ENCODE results near the gene ARHGEF6. TPM values are rescaled to one million over a fixed set of nuclear protein-coding genes. Genes with fewer than 3 reads are reported as not detected.

ARHGEF6 gene
- total RNA-seq, 1 donor from 2014 or later: 8.7 TPM

- no peak for TF ChIP-seq CTCF (IDR thresholded peaks at IDR 0.05)
- H3K4me3 Mint-ChIP-seq (ENCODE audit: unreplicated experiment): no peak overlapping the region
- H3K4me1 Mint-ChIP-seq (ENCODE audit: unreplicated experiment): no peaks in the 10 kb centered on the region
- peaks cover 9% of the 10 kb centered on the region for H3K9me3 Mint-ChIP-seq (ENCODE audit: unreplicated experiment)
- H3K27ac Mint-ChIP-seq (ENCODE audit: unreplicated experiment): no peak overlapping the region
- H3K36me3 Mint-ChIP-seq (ENCODE audit: unreplicated experiment): peaks cover 1% of the 10 kb centered on the region
- no peak for DNase-seq (ENCODE audit: extremely low spot score, unreplicated experiment)
- H3K27me3 Mint-ChIP-seq (ENCODE audit: unreplicated experiment): no peaks in the 10 kb centered on the region
These were observed 42.5 kb downstream of the ARHGEF6 start for GRCh38 chrX:136738049-136738729.

DNA sequence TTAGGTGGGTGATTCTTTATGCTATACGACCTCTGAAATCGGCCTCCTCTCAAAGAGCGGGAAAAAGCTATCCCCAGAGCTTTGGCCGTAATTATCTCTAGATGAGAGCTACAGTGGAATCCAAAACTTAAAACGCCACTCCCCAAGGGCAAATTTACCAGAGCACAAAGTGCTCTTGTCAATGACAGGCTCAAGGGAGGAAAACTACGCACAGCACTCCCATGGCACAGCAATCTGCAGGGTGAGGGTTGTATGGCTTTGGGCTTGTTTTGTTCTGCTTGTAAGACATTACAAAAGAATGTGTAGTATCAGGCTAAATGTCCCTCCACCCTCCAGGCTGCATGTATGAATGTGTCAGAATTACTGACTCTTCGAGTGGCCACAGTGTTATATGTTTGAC, 44.0 kb downstream of the ARHGEF6 start:
- Mint-ChIP-seq H3K4me1 (ENCODE audit: unreplicated experiment) (no peaks in the 10 kb centered on the region), H3K27ac (ENCODE audit: unreplicated experiment) (no peak overlapping the region), H3K27me3 (ENCODE audit: unreplicated experiment) (no peaks in the 10 kb centered on the region), H3K4me3 (ENCODE audit: unreplicated experiment) (no peak overlapping the region), H3K9me3 (ENCODE audit: unreplicated experiment) (peaks cover 9% of the 10 kb centered on the region), H3K36me3 (ENCODE audit: unreplicated experiment) (no peaks in the 10 kb centered on the region)
- no peak for DNase-seq (ENCODE audit: extremely low spot score, unreplicated experiment)
- no peak for TF ChIP-seq CTCF (IDR thresholded peaks at IDR 0.05)

GRCh38 chrX:136735601-136736000, 45.1 kb downstream of the ARHGEF6 start:
- peaks cover 9% of the 10 kb centered on the region for H3K9me3 Mint-ChIP-seq (ENCODE audit: unreplicated experiment)
- DNase-seq (ENCODE audit: extremely low spot score, unreplicated experiment): no peak
- no peaks in the 10 kb centered on the region for H3K27me3 Mint-ChIP-seq (ENCODE audit: unreplicated experiment)
- TF ChIP-seq CTCF (IDR thresholded peaks at IDR 0.05): no peak
- no peak overlapping the region for H3K27ac Mint-ChIP-seq (ENCODE audit: unreplicated experiment)
- no peaks in the 10 kb centered on the region for H3K4me1 Mint-ChIP-seq (ENCODE audit: unreplicated experiment)
- H3K36me3 Mint-ChIP-seq (ENCODE audit: unreplicated experiment): peaks cover 3% of the 10 kb centered on the region
- H3K4me3 Mint-ChIP-seq (ENCODE audit: unreplicated experiment): no peak overlapping the region

DNA sequence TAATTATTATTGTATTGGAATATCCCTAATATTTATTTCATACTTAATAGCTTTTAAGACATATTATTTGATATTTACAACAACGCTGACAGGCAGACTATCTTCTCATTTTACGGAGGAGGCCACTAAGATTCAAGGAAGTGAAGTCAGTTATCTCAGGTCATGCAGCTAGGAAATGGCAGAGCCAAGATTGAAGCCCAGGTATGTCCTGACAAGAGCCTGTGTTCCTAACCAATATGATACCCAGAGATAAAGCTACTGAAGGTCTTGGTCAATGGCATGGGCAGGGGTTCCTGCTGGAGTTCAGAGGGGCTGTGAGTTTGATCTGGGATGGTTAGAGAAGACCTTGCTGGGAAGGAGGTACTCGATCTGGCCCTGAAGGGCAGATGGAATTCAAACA, 47.1 kb downstream of the ARHGEF6 start:
- no peak overlapping the region for H3K4me3 Mint-ChIP-seq (ENCODE audit: unreplicated experiment)
- H3K36me3 Mint-ChIP-seq (ENCODE audit: unreplicated experiment): peaks cover 3% of the 10 kb centered on the region
- H3K9me3 Mint-ChIP-seq (ENCODE audit: unreplicated experiment): peaks cover 4% of the 10 kb centered on the region
- no peak for DNase-seq (ENCODE audit: extremely low spot score, unreplicated experiment)
- H3K4me1 Mint-ChIP-seq (ENCODE audit: unreplicated experiment): no peaks in the 10 kb centered on the region
- H3K27ac Mint-ChIP-seq (ENCODE audit: unreplicated experiment): no peak overlapping the region
- TF ChIP-seq CTCF (IDR thresholded peaks at IDR 0.05): no peak
- H3K27me3 Mint-ChIP-seq (ENCODE audit: unreplicated experiment): no peaks in the 10 kb centered on the region

DNA sequence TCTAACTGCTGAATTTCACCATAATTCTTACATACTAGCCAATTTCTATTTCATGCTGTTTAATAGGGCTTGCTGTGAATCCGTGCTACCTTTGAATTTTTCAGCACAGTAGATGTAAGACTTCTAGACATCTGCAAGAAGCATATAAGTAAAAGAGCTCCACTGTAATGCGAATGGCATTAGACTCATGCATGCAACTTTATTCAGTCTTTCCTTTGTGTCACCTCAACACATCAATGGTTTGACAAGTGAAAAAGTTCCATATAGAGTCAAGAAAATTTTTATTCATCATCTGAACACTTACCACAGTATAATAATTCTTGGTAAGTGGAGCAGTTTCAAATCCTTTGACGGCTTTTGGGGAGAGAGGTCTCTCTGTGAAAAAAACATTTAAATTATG, 48.9 kb downstream of the ARHGEF6 start:
- no peak overlapping the region for H3K4me3 Mint-ChIP-seq (ENCODE audit: unreplicated experiment)
- no peak for DNase-seq (ENCODE audit: extremely low spot score, unreplicated experiment)
- no peak for TF ChIP-seq CTCF (IDR thresholded peaks at IDR 0.05)
- no peak overlapping the region for H3K27ac Mint-ChIP-seq (ENCODE audit: unreplicated experiment)
- H3K36me3 Mint-ChIP-seq (ENCODE audit: unreplicated experiment): peaks cover 3% of the 10 kb centered on the region
- no peaks in the 10 kb centered on the region for H3K4me1 Mint-ChIP-seq (ENCODE audit: unreplicated experiment)
- H3K9me3 Mint-ChIP-seq (ENCODE audit: unreplicated experiment): no peaks in the 10 kb centered on the region
- H3K27me3 Mint-ChIP-seq (ENCODE audit: unreplicated experiment): no peaks in the 10 kb centered on the region
